ENCODE data around the gene FRMPD4.

FRMPD4 gene

GRCh38 chrX:12138361-12139313 lies at the start of gene FRMPD4:
Gene FRMPD4, plus strand, starts transcription at chrX:12138473. Its CDS starts 499 bp downstream, at chrX:12138972.
- H3K4me3 ChIP-seq (ENCODE audit: low read depth, low read length): no peak within 1 kb of the TSS

GRCh38 chrX:12089740-12090139 lies 48.5 kb upstream of the FRMPD4 start:
- no peak overlapping the region for H3K4me3 ChIP-seq (ENCODE audit: low read depth, low read length)
- no peak for TF ChIP-seq CTCF (IDR thresholded peaks at IDR 0.05; ENCODE audit: borderline replicate concordance, insufficient read depth, low read depth, low read length)

More at GRCh38 chrX:12138361-12139313, at the start of gene FRMPD4:
- TF ChIP-seq CTCF (IDR thresholded peaks at IDR 0.05; ENCODE audit: borderline replicate concordance, insufficient read depth, low read depth, low read length): no peak

- no peak overlapping the region for H3K4me3 ChIP-seq (ENCODE audit: low read depth, low read length)
- TF ChIP-seq CTCF (IDR thresholded peaks at IDR 0.05; ENCODE audit: borderline replicate concordance, insufficient read depth, low read depth, low read length): no peak
Measured at GRCh38 chrX:12113321-12113720, 25.0 kb upstream of the FRMPD4 start.

GRCh38 chrX:12115377-12115776 lies 22.9 kb upstream of the FRMPD4 start:
- H3K4me3 ChIP-seq (ENCODE audit: low read depth, low read length): no peak overlapping the region
- TF ChIP-seq CTCF (IDR thresholded peaks at IDR 0.05; ENCODE audit: borderline replicate concordance, insufficient read depth, low read depth, low read length): peak; percentile 32; the same call in 1 of the 2 replicates

GRCh38 chrX:12118134-12118533 lies 20.1 kb upstream of the FRMPD4 start:
- TF ChIP-seq CTCF (IDR thresholded peaks at IDR 0.05; ENCODE audit: borderline replicate concordance, insufficient read depth, low read depth, low read length): no peak
- no peak overlapping the region for H3K4me3 ChIP-seq (ENCODE audit: low read depth, low read length)

- no peak for TF ChIP-seq CTCF (IDR thresholded peaks at IDR 0.05; ENCODE audit: borderline replicate concordance, insufficient read depth, low read depth, low read length)
- H3K4me3 ChIP-seq (ENCODE audit: low read depth, low read length): no peak overlapping the region
Measured at GRCh38 chrX:12128017-12128416, 10.3 kb upstream of the FRMPD4 start.

- no peak for TF ChIP-seq CTCF (IDR thresholded peaks at IDR 0.05; ENCODE audit: borderline replicate concordance, insufficient read depth, low read depth, low read length)
- no peak overlapping the region for H3K4me3 ChIP-seq (ENCODE audit: low read depth, low read length)
Measured at GRCh38 chrX:12137951-12138360, 317 bp upstream of the FRMPD4 start.

All from GM12875 (cell line).